ENCODE measurements around the gene TTC3. TPM values are rescaled to one million over a fixed set of nuclear protein-coding genes. Genes with fewer than 3 reads are reported as not detected.

Gene TTC3
- total RNA-seq, 2 donors from 2014 or later: 63.6 to 111 TPM

DNA sequence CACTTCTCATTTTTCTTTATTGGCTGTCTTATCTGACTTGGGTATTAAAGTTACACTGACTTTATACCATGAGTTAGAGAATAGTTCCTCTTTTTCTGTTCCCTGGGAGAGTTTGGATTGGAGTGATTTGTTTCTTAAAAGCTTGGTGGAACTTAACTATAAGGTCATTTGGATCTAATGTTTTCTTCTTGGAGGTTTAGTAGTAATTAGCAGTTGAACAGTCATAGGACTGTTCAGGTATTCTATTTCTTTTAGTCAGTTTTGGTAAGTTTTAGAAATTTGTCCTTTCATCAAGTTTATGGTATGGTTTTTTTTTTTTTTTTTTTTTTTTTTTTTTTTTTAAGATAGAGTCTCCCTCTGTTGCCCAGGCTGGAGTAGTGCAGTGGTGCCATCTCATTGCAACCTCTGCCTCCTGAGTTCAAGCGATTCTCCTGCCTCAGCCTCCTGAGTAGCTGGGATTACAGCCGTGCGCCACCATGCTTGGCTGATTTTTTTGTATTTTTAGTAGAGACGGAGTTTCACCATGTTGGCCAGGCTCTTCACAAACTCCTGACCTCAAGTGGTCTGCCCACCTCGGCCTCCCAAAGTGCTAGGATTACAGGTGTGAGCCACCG lies 6.3 kb downstream of the TTC3 start:
- DNase-seq (ENCODE audit: low spot score): no peak
- Histone ChIP-seq H3K36me3 (no peaks in the 10 kb centered on the region), H3K27me3 (no peaks in the 10 kb centered on the region), H3K27ac (no peak overlapping the region), H3K9me3 (peaks cover 0 to 4% of the 10 kb centered on the region in 2 donors), H3K4me1 (peaks cover 0 to 24% of the 10 kb centered on the region in 2 donors), H3K4me3 (no peak overlapping the region)
- TF ChIP-seq, protein P1, sequence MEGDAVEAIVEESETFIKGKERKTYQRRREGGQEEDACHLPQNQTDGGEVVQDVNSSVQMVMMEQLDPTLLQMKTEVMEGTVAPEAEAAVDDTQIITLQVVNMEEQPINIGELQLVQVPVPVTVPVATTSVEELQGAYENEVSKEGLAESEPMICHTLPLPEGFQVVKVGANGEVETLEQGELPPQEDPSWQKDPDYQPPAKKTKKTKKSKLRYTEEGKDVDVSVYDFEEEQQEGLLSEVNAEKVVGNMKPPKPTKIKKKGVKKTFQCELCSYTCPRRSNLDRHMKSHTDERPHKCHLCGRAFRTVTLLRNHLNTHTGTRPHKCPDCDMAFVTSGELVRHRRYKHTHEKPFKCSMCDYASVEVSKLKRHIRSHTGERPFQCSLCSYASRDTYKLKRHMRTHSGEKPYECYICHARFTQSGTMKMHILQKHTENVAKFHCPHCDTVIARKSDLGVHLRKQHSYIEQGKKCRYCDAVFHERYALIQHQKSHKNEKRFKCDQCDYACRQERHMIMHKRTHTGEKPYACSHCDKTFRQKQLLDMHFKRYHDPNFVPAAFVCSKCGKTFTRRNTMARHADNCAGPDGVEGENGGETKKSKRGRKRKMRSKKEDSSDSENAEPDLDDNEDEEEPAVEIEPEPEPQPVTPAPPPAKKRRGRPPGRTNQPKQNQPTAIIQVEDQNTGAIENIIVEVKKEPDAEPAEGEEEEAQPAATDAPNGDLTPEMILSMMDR (IDR thresholded peaks at IDR 0.05): no peak

DNA sequence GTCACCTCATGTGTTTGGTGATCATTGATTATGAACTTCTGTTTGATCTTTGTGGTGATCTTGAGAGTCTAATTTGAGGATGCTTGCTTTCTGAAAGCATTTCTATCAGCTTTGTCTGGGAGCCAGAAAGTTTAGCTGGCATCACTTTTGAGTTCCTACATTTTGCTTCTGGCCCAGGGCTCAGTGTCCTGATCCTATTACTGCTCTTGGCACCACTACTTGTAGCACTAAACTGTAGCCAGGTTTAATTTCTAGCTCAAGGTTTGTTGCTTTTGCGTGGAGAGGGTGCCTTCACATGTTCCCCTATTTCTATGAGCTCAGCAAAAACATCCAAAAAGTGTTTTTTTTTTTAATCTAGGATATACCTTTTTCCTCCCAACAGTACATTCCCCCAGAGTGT lies 9.3 kb downstream of the TTC3 start:
- peaks cover 0 to 4% of the 10 kb centered on the region in 2 donors for H3K9me3 ChIP-seq
- no peak overlapping the region for H3K4me3 ChIP-seq
- DNase-seq (ENCODE audit: low spot score): no peak
- peaks cover 0 to 13% of the 10 kb centered on the region in 2 donors for H3K4me1 ChIP-seq
- H3K27ac ChIP-seq: no peak overlapping the region
- no peaks in the 10 kb centered on the region for H3K36me3 ChIP-seq
- H3K27me3 ChIP-seq: no peaks in the 10 kb centered on the region
- TF ChIP-seq, protein P1 (IDR thresholded peaks at IDR 0.05): no peak

DNA sequence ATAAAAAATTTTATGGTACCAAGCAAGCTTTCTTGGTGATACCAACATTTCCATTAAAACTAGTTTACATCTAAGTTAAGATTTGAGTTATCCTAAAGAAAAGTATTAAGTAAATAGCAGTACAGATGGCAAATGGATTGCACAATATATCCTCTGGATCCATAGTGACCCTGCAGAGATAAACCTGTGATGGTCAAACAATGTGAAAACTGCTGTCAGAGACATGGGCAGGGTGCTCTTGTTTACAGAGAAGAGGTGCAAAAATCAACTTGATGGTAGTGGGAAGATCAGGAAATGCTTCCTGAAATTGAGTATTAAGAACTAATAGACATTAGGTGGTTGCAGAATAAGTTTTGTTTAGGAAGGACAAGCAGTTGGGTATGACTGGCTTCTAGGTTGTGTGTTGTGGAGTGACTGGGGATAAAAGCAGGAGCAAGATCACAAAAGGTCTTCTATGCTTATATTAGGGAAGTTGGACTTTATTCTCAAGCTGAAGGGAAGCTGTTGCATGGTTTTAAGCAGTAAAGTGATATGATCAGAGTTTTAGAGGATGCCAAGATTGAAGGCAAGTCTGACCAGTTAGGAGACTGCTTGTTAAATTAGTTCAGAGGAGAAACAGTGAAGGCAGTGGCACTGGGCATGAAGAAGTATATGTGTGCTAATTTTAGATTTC lies 9.9 kb downstream of the TTC3 start:
- H3K4me3 ChIP-seq: no peak overlapping the region
- H3K36me3 ChIP-seq: no peaks in the 10 kb centered on the region
- H3K4me1 ChIP-seq: peaks cover 0 to 13% of the 10 kb centered on the region in 2 donors
- H3K27ac ChIP-seq: no peak overlapping the region
- DNase-seq (ENCODE audit: low spot score): no peak
- no peaks in the 10 kb centered on the region for H3K27me3 ChIP-seq
- peaks cover 0 to 4% of the 10 kb centered on the region in 2 donors for H3K9me3 ChIP-seq
- TF ChIP-seq, protein P1 (IDR thresholded peaks at IDR 0.05): no peak

DNA sequence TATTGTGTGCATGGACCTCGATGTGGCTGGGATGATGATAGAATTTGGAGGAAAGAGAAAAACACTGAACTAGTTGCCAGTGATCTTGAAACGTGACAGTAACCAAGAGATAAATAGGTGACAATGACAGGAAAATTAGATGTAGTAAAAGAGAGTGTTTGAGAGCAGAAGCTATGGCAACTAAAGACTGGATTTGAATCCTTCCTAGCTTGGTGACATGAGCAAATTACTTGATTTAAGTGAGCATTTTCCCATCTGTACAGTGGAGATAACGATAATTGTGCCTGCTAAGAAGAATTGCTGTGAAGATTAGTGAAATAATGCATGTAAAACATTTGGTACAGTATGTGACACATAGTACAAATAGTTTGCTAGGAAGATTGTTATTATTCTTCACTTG lies 12.7 kb downstream of the TTC3 start:
- Histone ChIP-seq H3K27me3 (no peaks in the 10 kb centered on the region), H3K4me3 (no peak overlapping the region), H3K27ac (no peak overlapping the region), H3K9me3 (no peaks in the 10 kb centered on the region), H3K4me1 (peaks cover 0 to 13% of the 10 kb centered on the region in 2 donors), H3K36me3 (no peaks in the 10 kb centered on the region)
- DNase-seq (ENCODE audit: low spot score): no peak
- TF ChIP-seq, protein P1 (IDR thresholded peaks at IDR 0.05): no peak

DNA sequence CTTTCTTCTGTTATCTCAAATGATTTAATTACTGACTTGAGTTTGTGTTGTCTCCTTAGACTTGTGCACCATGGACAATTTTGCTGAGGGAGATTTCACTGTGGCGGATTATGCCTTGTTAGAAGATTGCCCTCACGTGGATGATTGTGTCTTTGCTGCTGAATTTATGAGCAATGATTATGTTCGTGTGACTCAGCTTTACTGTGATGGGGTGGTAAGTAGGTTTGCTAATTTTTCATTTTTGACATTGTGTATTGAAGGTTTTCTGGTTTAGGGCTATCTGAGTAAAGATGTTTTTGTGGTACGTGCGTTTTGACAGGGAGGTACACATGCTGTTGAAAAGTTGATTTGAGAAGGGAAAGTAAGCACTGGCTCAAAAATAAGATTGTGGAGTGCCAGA lies 14.1 kb downstream of the TTC3 start:
- TF ChIP-seq, protein P1 (IDR thresholded peaks at IDR 0.05): peak in 1 of 2 donors; percentile 59
- no peak for DNase-seq (ENCODE audit: low spot score)
- no peak overlapping the region for H3K27ac ChIP-seq
- H3K9me3 ChIP-seq: no peaks in the 10 kb centered on the region
- H3K4me1 ChIP-seq: peaks cover 0 to 13% of the 10 kb centered on the region in 2 donors
- H3K36me3 ChIP-seq: no peaks in the 10 kb centered on the region
- no peaks in the 10 kb centered on the region for H3K27me3 ChIP-seq
- H3K4me3 ChIP-seq: no peak overlapping the region
